Effector memory CD8-positive, alpha-beta T cell (primary cell): Measurements from ENCODE around the gene TBX15.

Experiments
- ATAC-seq: fragments of 150-1000 bp; cut with Tn5 transposase; replicated peaks from 2 replicates; pipeline ENCODE4 v1.10.0; 2021; ENCODE audit warnings: mild to moderate bottlenecking, moderate library complexity
- DNase-seq, 3 experiments: peaks; one replicate each; pipeline ENCODE4 v3.0.0; 2021
- H3K27ac Mint-ChIP-seq, 2 donors: one replicate each; pipeline ENCODE4 v1.8.0; 2022; ENCODE audit warnings: mild to moderate bottlenecking in 2 of 2, mixed read lengths in 2 of 2, moderate library complexity in 2 of 2
- H3K27me3 Mint-ChIP-seq, 2 donors: one replicate each; pipeline ENCODE4 v1.8.0; 2022; ENCODE audit warnings: mixed read lengths in 2 of 2
- H3K36me3 Mint-ChIP-seq: one replicate; pipeline ENCODE4 v1.8.0; 2022; ENCODE audit warnings: mild to moderate bottlenecking, moderate library complexity, mixed read lengths; ENCODE audit not compliant: insufficient read depth
- H3K4me1 Mint-ChIP-seq, 2 donors: one replicate each; pipeline ENCODE4 v1.8.0; 2022; ENCODE audit warnings: low read depth in 2 of 2, mixed read lengths in 2 of 2
- H3K4me3 Mint-ChIP-seq, 2 donors: one replicate each; pipeline ENCODE4 v1.8.0; 2022; ENCODE audit warnings: mild to moderate bottlenecking in 2 of 2, mixed read lengths in 2 of 2, moderate library complexity in 2 of 2
- H3K9me3 Mint-ChIP-seq, 2 donors: one replicate each; pipeline ENCODE4 v1.8.0; 2022; ENCODE audit warnings: mixed read lengths in 2 of 2

The TBX15 gene

GRCh38 chr1:118951270-118951936, 36.7 kb downstream of the TBX15 start:
- H3K27me3 Mint-ChIP-seq = peaks cover 0 to 12% of the 10 kb centered on the region in 2 donors
- peaks cover 5 to 7% of the 10 kb centered on the region in 2 donors for H3K9me3 Mint-ChIP-seq
- H3K4me1 Mint-ChIP-seq = no peaks in the 10 kb centered on the region
- H3K36me3 Mint-ChIP-seq = no peaks in the 10 kb centered on the region
- H3K27ac Mint-ChIP-seq = no peak overlapping the region
- no peak for ATAC-seq
- DNase-seq = no peak
- H3K4me3 Mint-ChIP-seq = no peak overlapping the region

- no peak overlapping the region for H3K27ac Mint-ChIP-seq
- H3K27me3 Mint-ChIP-seq = peaks cover 0 to 12% of the 10 kb centered on the region in 2 donors
- no peaks in the 10 kb centered on the region for H3K36me3 Mint-ChIP-seq
- no peaks in the 10 kb centered on the region for H3K4me1 Mint-ChIP-seq
- no peak for DNase-seq
- ATAC-seq = no peak
- peaks cover 7 to 8% of the 10 kb centered on the region in 2 donors for H3K9me3 Mint-ChIP-seq
- H3K4me3 Mint-ChIP-seq = no peak overlapping the region
These were observed 38.8 kb downstream of the TBX15 start for GRCh38 chr1:118949315-118949714.

DNA sequence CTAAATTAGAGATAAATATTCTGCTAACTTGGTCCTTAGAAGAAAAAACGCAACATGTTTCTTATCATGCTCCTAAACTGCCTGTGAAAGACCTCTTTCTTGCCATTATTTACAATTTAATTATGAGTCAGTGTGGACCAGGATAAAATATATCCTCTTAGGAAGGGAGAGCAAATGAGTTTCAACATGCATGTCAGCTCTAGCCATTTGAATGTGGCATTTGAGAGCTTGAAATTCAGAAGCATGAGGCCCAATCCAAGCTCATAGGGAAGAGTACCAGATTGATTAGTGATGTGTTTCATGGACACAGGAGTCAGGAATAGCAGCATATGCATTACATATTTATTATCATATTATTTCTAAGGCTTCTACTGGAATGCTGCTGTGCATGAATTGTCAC, 39.3 kb downstream of the TBX15 start:
- Mint-ChIP-seq H3K9me3 (peaks cover 7 to 8% of the 10 kb centered on the region in 2 donors), H3K4me1 (no peaks in the 10 kb centered on the region), H3K27ac (no peak overlapping the region), H3K27me3 (peaks cover 0 to 12% of the 10 kb centered on the region in 2 donors), H3K36me3 (no peaks in the 10 kb centered on the region), H3K4me3 (no peak overlapping the region)
- no peak for ATAC-seq
- no peak for DNase-seq

- peaks cover 7 to 8% of the 10 kb centered on the region in 2 donors for H3K9me3 Mint-ChIP-seq
- no peaks in the 10 kb centered on the region for H3K36me3 Mint-ChIP-seq
- DNase-seq (no peak), ATAC-seq (no peak)
- no peak overlapping the region for H3K27ac Mint-ChIP-seq
- no peaks in the 10 kb centered on the region for H3K4me1 Mint-ChIP-seq
- H3K27me3 Mint-ChIP-seq = peaks cover 0 to 12% of the 10 kb centered on the region in 2 donors
- H3K4me3 Mint-ChIP-seq = no peak overlapping the region
These were observed 39.8 kb downstream of the TBX15 start for GRCh38 chr1:118948351-118948750.

DNA sequence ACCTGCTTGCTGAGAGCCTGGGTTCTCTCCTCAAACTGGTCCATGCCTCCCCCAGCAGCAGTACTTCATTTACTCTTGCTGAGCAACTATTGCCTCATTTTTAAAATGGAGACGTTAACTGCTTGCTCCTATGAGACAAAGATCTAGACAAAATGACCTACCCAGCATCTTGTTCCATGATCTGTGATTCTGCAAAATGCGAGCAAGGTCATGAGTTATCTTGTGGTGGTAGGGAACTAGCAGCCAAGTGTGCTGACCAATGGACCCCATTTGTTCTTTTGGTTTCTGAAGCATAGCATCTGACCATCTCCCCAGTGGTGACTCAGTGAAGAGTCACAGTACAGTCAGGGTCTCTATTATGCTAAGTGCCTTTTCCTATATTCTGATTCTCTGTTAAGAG, 40.4 kb downstream of the TBX15 start:
- no peaks in the 10 kb centered on the region for H3K4me1 Mint-ChIP-seq
- ATAC-seq (no peak), DNase-seq (no peak)
- H3K27ac Mint-ChIP-seq = no peak overlapping the region
- H3K36me3 Mint-ChIP-seq = no peaks in the 10 kb centered on the region
- H3K4me3 Mint-ChIP-seq = no peak overlapping the region
- peaks cover 7 to 8% of the 10 kb centered on the region in 2 donors for H3K9me3 Mint-ChIP-seq
- peaks cover 0 to 12% of the 10 kb centered on the region in 2 donors for H3K27me3 Mint-ChIP-seq

GRCh38 chr1:118947003-118947765, 41.0 kb downstream of the TBX15 start:
- Mint-ChIP-seq H3K27ac (no peak overlapping the region), H3K36me3 (no peaks in the 10 kb centered on the region)
- no peak for ATAC-seq

DNA sequence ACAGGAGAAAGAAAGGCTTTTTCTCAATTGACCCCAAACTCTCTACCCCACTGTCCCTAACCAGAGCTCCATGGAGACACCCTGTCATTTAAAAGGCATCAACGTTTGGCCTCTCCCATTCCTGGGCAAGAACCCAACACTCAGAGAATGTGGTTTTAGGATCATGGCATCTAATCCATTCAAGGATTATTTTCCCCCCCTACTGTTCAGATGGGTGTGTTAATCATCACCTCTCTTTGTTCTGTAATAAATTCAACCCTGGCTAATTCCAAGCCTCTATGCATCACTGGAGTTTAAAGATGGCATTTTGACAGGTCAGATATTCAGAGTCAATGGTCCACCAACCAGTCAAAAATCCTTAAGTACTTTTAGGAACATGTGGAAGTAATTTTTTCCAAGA, 42.7 kb downstream of the TBX15 start:
- no peak overlapping the region for H3K4me3 Mint-ChIP-seq
- H3K27me3 Mint-ChIP-seq = peaks cover 0 to 5% of the 10 kb centered on the region in 2 donors
- ATAC-seq (no peak), DNase-seq (no peak)
- H3K36me3 Mint-ChIP-seq = no peaks in the 10 kb centered on the region
- no peak overlapping the region for H3K27ac Mint-ChIP-seq
- H3K4me1 Mint-ChIP-seq = no peaks in the 10 kb centered on the region
- peaks cover 7 to 11% of the 10 kb centered on the region in 2 donors for H3K9me3 Mint-ChIP-seq

More at GRCh38 chr1:118947003-118947765, 41.0 kb downstream of the TBX15 start:
- H3K4me3 Mint-ChIP-seq = no peak overlapping the region
- no peaks in the 10 kb centered on the region for H3K4me1 Mint-ChIP-seq
- H3K27me3 Mint-ChIP-seq = peaks cover 0 to 12% of the 10 kb centered on the region in 2 donors
- peaks cover 7 to 8% of the 10 kb centered on the region in 2 donors for H3K9me3 Mint-ChIP-seq
- no peak for DNase-seq

DNA sequence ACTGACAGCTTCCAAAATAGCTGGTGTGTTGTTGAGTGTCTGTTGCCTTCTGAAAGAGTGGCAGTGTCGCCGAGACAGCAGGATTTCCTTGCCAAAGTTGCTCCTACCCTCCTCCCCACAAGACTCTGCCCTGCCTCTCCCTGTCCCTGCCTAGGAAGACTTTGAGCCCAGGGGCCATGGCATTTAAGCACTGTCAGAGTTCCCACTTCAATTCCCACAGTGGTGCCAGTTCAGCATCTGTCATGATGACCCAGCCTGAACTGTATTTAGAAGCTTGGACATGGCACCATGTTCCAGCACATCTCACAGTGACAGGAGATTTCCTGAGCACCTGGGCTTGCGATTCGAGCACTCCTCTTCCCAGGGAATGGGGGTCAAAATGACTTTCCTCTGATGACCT, 43.6 kb downstream of the TBX15 start:
- Mint-ChIP-seq H3K27ac (no peak overlapping the region), H3K27me3 (peaks cover 0 to 5% of the 10 kb centered on the region in 2 donors), H3K36me3 (no peaks in the 10 kb centered on the region), H3K4me1 (no peaks in the 10 kb centered on the region), H3K4me3 (no peak overlapping the region), H3K9me3 (peaks cover 7 to 11% of the 10 kb centered on the region in 2 donors)
- no peak for DNase-seq
- ATAC-seq = no peak

DNA sequence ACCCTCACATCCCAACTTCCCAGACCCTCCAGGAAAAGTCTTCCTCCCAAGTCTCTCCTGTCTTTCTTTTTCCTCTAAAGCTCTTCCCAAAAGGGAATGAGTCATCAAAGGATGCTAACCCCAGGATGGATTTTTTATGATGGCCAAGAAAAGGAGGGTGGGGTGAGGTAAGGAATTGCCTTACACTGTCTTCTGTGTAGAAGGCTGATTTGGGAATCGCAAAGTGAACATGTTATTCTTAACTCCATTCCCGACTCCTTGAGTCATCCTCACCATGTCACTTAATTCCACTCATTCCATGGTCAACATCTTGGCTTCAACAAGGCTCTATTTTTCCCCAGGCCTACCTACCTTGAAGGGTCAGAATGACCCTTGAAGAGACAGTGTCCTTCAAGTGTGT, 44.0 kb downstream of the TBX15 start:
- Mint-ChIP-seq H3K27me3 (peaks cover 0 to 5% of the 10 kb centered on the region in 2 donors), H3K4me1 (no peaks in the 10 kb centered on the region), H3K4me3 (no peak overlapping the region), H3K36me3 (no peaks in the 10 kb centered on the region), H3K27ac (no peak overlapping the region), H3K9me3 (peaks cover 7 to 11% of the 10 kb centered on the region in 2 donors)
- no peak for DNase-seq
- ATAC-seq = no peak

- no peak for ATAC-seq
- Mint-ChIP-seq H3K4me1 (no peaks in the 10 kb centered on the region), H3K27me3 (no peaks in the 10 kb centered on the region), H3K9me3 (peaks cover 0 to 6% of the 10 kb centered on the region in 2 donors), H3K27ac (no peak overlapping the region), H3K4me3 (no peak overlapping the region), H3K36me3 (no peaks in the 10 kb centered on the region)
- no peak for DNase-seq
These were observed 47.2 kb downstream of the TBX15 start for GRCh38 chr1:118940957-118941356.

- H3K9me3 Mint-ChIP-seq = peaks cover 0 to 3% of the 10 kb centered on the region in 2 donors
- no peaks in the 10 kb centered on the region for H3K27me3 Mint-ChIP-seq
- ATAC-seq (no peak), DNase-seq (no peak)
- H3K36me3 Mint-ChIP-seq = no peaks in the 10 kb centered on the region
- H3K27ac Mint-ChIP-seq = no peak overlapping the region
- no peaks in the 10 kb centered on the region for H3K4me1 Mint-ChIP-seq
- no peak overlapping the region for H3K4me3 Mint-ChIP-seq
These were observed 50.6 kb downstream of the TBX15 start for GRCh38 chr1:118937413-118938072.

DNA sequence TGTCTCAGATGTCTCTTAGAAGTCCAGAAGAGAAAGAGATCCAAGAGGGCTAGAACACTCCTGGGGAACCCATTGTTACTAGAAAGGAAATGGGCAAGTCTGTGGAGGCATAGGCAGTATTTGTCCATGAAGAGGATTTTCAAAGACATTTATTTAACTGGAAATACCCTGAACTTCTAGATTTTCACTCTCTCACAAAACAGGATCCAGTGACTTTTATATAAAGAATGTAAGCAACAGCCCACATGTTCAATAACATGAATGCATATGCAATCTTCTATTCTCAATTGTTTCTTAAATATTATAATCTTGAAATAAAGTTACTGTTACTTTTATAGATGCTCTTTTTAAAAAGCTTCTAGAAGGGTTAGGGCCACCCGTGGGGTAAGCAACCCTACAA, 53.4 kb downstream of the TBX15 start:
- Mint-ChIP-seq H3K27me3 (no peaks in the 10 kb centered on the region), H3K27ac (no peak overlapping the region), H3K36me3 (no peaks in the 10 kb centered on the region), H3K4me3 (no peak overlapping the region), H3K4me1 (no peaks in the 10 kb centered on the region), H3K9me3 (no peaks in the 10 kb centered on the region)
- no peak for DNase-seq
- no peak for ATAC-seq

DNA sequence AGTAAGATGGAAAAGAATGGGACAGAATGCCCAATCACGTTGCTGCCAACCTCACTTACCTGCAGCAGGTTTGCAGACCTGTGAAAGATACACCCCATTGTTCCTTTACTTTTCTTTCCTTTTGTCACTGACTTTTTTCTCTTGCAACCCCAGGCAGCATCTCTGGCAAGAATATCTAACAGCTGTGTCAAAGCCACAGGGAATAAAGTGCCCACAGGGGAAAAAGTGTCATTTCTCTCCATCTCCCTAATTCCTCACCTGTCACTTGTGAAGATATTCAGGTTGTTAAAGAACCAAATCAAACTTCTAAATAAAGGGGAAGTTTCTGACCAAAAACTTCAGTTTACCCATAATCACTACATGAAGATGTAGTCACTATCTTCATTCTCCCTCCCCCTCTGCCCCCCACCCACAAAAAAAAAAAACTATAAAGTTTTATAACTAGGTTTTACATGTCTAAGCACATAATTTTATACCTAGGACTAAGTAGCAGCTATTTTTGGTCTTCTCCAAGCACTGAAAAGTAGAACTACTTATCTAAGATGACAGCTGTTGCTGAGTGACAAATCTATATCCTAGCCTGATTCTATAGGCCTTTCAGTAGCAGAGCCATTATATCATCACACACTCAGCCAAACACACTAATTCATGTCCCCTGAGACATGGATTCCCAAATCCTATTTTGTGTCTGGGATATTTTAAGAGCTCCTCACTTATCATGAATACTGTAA, 54.9 kb downstream of the TBX15 start:
- ATAC-seq (no peak), DNase-seq (no peak)
- H3K36me3 Mint-ChIP-seq = no peaks in the 10 kb centered on the region
- H3K27ac Mint-ChIP-seq = no peak overlapping the region
- no peaks in the 10 kb centered on the region for H3K27me3 Mint-ChIP-seq
- H3K4me3 Mint-ChIP-seq = no peak overlapping the region
- no peaks in the 10 kb centered on the region for H3K4me1 Mint-ChIP-seq
- peaks cover 0 to 6% of the 10 kb centered on the region in 2 donors for H3K9me3 Mint-ChIP-seq
